Activated T-helper 1 cell treated with Interleukin-2 at 50 U/mL for 16 hours (primary cell): Measurements from ENCODE around the gene TPSB2.

Source experiments
- DNase-seq: peaks from one replicate; pipeline ENCODE4 v3.0.0-alpha.2; 2020; ENCODE audit warnings: low read depth

The TPSB2 gene

DNA sequence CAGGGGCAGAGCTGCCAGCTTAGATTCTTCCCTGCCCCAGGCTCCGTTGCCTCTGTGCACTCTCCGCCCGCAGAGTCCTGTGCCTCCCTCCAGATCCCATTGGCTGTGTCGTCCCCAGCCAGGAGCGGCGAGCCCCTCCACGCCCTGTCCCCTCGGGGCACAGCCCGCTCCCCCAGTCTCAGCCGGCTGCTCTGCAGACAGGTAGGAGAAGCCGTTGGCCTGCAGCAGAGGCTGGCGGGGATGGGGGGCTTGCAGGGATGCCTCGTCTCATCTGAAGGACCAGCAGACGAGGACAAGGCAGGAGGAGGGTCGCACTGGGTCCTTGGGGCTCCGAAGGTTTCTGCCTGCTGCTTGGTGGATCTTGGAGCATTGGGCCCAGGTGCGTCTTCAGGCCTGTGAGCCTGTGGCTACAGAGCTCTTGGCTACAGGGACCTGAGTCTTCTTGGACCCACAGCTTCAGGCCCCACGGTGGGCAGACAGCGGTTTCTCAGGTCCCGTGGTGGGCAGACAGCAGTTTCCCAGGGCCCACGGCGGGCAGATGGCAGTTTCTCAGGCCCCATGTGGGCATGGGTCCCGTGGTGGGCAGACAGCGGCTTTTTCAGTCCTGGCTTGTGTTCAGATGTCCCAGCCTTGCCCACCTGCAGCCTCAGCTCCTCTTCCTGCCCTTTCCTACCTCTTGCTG is 10.9 kb downstream of the TPSB2 start:
- DNase-seq = no peak

DNA sequence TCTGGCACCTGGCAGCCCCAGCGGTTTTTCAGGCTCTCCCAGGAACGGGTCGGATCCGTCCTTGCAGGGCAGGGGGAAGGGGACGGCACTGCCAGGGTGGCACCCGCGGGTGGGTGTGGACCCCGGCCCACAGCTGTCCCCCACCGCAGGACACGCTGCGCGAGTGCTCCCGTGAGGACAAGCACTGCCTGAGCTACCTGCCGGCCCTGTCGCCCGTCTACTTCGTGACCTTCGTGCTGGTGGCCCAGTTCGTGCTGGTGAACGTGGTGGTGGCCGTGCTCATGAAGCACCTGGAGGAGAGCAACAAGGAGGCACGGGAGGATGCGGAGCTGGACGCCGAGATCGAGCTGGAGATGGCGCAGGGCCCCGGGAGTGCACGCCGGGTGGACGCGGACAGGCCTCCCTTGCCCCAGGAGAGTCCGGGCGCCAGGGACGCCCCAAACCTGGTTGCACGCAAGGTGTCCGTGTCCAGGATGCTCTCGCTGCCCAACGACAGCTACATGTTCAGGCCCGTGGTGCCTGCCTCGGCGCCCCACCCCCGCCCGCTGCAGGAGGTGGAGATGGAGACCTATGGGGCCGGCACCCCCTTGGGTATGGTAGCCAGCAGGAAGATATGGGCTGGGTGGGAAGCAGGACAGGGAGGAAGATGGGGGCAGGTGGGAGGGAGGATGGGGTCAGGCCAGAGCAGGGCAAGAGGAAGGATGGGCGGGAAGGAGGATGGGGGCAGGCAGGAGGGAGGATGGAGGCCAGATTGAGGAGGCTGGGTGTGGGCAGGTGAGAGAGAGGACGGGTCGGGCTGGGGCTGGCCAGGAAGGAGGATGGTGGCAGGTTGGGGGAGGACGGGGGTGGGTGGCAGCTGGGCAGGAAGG is 11.7 kb downstream of the TPSB2 start:
- DNase-seq = no peak

DNA sequence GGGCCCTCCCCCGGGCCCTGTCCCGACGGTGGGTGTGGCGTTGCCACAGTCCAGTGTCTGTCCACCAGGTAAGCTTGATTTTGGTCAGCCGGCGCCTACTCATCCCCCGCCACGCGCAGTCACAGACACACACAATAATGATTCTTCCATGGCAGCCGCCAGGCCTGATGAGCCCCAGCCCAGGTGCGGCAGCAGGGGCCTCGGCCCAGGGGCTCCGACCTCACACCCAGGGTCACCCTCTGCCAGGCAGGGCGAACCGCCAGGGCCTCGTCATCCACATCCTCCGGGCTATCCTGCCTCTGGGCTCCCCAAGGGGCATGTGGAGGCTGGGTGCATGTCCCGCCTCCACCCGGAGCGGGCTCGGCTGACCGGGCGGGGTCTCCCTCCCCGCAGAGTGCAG is 12.5 kb downstream of the TPSB2 start:
- no peak for DNase-seq

DNA sequence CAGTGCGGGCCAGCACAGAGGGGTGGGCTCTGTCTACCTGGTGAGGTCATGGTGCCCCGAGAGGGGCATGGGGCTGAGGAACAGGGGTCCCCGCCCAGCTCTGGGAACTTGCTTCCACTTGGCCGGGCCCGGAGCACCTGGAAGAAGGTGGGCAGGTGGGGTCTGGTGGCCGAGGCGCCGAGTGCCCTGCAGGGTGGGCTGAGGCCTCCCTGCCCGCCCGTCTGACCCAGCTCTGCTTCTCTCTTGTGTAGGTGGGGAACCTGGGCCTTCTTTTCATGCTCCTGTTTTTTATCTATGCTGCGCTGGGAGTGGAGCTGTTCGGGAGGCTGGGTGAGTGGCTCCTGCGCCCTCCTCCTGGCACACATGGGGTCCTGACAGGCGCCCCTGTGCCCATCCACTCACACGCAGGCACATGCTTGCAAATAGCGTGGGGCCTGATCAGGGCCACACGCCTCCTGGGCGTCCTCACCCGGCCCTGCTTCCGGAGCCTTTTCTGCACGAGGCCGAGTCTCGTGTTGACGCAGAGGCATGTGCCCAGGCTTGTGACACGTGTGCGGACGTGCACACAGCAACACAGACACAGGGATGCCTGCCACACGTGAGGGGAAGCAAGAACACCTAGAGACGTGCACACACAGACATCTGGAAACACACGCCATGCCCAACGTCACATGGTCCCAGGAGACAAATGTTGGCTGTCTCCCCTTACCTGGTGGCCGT is 13.1 kb downstream of the TPSB2 start:
- no peak for DNase-seq

DNA sequence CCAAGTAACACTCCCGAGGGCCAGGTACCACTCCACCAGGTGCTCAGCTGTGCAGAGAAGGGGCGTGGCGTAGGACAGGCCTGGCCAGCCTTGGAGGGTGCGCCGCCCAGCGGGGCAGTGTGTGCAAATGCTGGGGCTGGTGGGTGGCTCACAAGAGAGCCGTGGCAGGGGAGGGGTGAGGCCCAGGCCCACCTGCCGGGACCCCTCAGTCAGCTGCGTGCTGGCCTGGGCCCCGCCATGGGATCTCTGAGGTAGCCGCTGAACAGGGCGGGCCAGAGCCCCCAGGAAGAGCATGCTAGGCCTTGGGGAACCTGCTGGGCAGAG is 13.7 kb downstream of the TPSB2 start:
- DNase-seq = no peak

DNA sequence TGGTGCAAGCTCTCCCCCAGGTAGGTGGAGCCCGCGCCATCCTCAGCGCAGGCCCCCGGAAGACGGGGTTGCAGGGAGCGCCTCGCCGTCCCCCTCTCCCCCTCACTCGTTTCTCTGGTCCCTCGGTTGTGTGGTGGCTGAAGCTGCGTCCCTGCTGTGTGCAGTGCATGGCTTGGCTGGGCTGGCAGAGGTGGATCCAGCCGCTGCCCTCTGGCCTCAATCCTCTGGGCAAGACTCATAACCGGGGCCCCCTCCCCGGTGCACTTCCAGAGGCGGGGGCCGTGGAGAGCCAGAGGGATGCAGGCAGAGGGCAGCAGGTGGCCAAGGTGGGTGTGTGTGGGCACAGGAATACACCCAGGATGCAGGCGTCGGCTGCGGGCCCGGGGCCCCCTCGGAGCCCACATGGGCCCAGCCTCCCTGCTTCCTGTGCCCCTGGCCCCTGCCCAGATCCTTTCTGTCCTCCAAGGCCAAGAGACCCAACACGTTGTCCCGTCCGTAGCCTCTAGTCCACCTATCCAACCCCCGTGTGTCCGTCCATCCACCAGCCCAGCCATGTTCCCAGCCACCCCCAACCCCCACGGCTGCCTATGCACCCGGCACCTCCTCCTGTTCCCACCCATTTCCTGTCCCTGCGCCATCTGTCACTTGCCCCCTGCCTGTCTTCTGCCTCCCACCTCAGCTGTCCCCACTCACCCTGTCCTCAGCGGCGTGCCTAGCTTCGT is 14.2 kb downstream of the TPSB2 start:
- no peak for DNase-seq

DNA sequence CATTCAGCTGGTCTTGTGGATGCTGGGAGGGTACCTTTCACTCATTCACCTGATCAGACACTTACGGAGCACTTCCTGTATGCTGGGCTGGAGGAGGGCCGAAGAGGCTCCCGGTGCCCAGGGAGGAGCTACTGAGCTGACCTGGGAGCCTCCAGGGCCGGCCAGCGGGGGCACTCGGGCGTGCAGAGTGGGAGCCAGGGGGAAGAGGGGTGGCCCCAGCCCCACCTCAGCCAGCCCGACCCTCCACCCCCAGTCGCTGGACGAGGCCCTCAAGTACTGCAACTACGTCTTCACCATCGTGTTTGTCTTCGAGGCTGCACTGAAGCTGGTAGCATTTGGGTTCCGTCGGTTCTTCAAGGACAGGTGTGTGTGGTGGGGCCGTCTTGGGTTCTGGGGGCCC is 15.3 kb downstream of the TPSB2 start:
- no peak for DNase-seq

DNA sequence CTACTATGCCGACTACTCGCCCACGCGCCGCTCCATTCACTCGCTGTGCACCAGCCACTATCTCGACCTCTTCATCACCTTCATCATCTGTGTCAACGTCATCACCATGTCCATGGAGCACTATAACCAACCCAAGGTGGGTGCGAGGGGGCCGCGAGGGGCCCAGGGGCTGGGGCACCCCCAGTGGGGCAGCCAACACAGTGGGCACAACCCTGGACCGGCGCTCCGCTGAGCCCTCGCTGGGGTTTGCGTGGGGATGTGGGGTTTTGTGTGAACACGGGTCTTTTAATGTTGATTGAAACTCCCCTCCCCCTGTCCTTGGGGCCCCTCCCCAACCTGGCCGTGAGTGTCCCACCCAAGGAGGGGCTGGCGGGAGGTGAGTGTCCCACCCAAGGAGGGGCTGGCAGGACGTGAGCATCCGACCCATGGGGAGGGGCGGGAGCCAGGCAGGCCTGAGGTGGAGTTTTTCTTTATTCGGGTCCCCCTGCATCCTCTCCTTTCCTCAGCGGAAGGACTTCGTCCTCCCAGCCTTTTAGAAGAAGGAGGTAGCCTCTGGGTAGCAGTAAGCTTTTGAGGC is 16.1 kb downstream of the TPSB2 start:
- no peak for DNase-seq

DNA sequence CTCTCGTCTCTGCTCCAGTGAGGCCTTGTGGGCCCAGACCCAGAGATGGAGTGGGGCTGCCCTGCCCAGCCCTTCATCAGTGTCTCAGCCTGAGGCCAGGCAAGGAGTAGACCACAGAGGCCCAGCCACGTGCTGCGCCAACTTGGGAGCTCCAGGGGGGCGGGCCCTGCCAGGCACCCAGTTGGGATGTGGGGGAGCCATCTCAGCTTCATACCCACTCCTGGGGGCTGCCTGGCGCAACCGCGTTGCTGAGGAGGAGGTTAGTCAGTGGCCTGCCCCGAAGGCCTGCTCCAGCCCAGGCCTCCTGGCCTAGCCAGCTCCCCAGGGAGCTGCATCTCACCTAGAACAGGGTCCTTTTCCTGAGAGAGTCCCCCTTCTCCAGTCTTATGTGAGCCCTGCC is 16.8 kb downstream of the TPSB2 start:
- no peak for DNase-seq

DNA sequence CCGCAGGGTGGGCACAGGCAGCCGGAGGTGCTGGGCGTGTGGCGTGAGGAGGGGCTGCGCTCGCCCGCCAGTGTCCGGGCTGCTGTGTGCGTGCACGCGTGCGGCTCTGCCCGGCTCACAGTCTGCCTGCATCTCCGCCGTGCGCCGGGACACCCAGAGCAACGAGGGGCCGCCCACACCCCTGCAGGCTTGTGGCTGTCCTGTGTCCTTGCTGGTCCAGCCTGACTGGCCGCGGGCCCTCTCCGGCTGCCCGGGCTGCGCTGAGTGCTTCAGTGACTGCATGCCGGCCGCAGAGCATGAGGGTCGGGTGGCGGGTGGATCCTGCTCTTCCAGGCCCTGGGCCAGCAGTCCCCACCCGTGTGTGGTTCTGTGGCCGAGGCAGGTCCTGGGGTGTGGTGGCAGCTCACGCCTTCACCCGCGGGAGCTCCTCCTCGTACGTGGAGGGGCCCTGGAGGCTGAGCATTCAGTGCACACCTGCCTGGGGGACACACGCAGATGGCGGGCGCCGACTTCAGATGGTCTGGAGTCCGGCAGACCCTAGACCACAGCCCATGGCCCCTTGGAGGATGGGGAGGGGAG is 17.3 kb downstream of the TPSB2 start:
- DNase-seq = no peak

DNA sequence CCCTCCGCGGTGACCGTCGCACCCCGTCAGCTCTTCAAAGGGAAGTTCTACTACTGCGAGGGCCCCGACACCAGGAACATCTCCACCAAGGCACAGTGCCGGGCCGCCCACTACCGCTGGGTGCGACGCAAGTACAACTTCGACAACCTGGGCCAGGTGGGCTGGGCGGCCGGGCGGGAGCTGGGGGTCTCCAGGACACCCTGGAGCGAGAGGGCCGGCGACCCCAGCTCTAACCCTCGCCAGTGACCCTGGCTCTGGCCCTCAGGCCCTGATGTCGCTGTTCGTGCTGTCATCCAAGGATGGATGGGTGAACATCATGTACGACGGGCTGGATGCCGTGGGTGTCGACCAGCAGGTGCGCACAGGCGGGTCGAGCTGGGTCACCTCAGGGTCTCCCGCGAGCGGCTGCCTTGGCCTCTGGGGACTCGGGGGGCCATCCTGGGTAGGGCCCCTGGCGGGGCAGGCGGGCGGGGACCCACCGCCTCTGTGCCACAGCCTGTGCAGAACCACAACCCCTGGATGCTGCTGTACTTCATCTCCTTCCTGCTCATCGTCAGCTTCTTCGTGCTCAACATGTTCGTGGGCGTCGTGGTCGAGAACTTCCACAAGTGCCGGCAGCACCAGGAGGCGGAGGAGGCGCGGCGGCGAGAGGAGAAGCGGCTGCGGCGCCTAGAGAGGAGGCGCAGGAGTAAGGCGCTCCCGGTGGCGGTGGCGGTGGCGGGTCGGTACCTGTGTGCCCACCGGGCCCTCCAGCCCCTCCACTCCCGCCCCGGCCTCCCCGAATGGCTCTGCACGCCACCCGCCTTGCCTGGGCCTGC is 18.3 kb downstream of the TPSB2 start:
- DNase-seq = no peak

DNA sequence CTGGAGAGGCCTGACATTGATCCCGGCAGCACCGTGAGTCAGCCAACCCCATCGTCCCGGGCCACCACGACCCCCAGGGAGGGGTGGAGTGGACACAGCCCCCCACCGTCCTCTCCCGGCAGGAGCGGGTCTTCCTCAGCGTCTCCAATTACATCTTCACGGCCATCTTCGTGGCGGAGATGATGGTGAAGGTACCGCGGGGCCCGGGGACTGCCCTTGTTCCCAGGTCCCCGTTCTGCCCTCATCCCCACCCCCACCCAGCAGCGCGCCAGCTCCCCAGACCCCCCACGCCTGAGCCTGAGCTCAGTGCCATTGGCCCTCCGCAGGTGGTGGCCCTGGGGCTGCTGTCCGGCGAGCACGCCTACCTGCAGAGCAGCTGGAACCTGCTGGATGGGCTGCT is 19.5 kb downstream of the TPSB2 start:
- no peak for DNase-seq

DNA sequence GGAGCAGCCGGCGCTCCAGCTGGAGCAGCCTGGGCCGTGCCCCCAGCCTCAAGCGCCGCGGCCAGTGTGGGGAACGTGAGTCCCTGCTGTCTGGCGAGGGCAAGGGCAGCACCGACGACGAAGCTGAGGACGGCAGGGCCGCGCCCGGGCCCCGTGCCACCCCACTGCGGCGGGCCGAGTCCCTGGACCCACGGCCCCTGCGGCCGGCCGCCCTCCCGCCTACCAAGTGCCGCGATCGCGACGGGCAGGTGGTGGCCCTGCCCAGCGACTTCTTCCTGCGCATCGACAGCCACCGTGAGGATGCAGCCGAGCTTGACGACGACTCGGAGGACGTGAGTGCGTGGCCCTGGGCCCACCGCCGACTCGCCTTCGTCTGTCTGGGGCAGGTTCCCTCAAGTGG is 20.9 kb downstream of the TPSB2 start:
- no peak for DNase-seq

DNA sequence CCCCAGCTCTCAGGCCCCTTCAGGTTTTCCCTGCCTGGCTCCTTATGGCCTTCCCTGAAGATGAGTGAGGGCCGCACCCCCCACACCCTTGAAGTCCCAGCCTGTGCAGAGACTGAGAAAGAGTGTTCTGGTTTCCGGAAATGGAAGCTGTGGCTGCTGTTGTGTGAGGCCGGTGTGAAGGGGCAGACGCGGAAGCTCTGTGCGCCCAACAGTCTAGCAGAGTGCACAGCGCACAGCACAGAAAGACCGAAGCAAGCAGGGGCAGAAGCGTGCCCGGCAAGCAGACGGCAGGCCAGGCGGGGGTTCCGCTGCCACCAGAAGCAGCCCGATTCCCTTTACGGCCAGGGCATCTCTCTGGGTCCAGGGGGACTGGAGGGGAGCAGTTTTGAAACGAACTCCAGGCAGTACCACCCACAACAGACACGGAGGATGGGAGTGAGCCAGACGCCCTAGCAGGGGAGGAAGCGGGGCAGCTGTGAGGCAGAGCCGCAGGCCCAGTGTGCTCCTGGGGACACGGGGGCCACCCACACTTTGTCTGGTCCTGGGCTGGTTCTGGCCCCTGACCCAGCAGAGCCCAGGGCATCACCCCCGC is 21.6 kb downstream of the TPSB2 start:
- DNase-seq = no peak

DNA sequence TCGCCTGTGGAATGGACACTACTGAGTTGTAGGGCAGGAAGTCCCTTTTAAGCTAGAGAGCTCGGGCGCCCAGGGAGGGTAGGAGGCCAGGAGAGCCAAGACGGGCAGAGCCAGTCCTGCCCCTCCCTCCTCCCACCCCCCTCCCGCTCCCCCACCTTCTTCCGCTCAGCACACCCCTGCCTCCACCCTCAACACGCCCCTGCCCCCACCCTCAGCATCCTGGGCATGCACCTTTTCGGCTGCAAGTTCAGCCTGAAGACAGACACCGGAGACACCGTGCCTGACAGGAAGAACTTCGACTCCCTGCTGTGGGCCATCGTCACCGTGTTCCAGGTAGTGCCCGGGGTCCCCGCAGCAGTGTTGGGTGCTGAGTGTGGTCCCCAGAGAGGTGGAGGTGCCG is 23.2 kb downstream of the TPSB2 start:
- DNase-seq = peak; percentile 13

DNA sequence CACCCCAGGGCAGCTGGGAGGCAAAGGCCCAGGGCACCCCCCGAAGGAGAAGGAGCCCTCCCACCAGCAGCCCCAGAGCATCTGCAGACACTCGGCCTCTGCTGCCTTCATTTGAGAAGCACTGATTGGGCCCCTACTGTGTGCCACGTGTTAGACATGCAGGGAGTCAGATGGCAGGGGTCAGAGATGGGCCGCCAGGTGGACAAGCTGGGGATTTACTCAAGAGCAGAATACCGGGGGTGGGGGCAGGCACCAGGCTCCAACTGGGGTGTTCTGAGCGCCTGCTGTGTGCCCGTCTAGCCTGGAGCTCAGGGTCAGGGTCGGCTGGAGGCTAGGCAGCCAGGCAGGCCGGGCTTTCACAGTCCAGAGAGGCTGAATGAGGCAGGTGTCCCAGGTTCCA is 23.7 kb downstream of the TPSB2 start:
- no peak for DNase-seq

DNA sequence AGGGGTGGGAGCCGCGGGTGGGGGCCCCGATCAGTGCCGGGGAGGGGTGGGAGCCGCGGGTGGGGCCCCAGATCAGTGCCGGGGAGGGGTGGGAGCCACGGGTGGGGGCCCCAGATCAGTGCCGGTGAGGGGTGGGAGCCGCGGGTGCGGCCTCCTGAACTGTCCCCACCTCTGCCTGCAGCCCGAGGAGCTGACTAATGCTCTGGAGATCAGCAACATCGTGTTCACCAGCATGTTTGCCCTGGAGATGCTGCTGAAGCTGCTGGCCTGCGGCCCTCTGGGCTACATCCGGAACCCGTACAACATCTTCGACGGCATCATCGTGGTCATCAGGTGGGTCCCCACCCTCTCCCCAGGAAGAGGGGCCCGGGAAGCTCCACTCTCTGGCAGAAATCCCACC is 25.1 kb downstream of the TPSB2 start:
- DNase-seq = no peak

DNA sequence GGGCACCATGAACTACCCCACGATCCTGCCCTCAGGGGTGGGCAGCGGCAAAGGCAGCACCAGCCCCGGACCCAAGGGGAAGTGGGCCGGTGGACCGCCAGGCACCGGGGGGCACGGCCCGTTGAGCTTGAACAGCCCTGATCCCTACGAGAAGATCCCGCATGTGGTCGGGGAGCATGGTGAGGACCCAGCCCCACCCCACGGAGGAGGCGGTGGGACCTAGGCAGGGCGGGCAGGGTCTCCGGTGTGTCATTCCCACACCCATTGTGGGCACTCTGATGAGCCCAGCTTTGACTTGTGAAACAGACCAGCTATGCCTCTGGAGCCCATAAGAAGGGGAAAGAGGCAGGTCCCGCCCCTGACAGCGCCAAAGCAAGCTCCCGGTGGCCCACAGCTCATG is 27.7 kb downstream of the TPSB2 start:
- DNase-seq = no peak

DNA sequence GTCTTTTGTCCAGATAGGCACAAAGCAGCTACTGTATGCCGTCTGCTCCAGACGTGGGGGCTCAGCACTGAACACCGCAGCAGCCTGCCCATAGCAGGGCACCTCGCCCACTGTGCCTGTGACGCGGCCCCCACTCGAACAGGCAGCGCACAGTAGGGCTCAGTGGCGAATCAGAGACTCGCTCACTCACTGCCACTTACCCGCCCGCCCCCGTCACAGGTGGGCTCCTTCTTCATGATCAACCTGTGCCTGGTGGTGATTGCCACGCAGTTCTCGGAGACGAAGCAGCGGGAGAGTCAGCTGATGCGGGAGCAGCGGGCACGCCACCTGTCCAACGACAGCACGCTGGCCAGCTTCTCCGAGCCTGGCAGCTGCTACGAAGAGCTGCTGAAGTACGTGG is 28.5 kb downstream of the TPSB2 start:
- no peak for DNase-seq

DNA sequence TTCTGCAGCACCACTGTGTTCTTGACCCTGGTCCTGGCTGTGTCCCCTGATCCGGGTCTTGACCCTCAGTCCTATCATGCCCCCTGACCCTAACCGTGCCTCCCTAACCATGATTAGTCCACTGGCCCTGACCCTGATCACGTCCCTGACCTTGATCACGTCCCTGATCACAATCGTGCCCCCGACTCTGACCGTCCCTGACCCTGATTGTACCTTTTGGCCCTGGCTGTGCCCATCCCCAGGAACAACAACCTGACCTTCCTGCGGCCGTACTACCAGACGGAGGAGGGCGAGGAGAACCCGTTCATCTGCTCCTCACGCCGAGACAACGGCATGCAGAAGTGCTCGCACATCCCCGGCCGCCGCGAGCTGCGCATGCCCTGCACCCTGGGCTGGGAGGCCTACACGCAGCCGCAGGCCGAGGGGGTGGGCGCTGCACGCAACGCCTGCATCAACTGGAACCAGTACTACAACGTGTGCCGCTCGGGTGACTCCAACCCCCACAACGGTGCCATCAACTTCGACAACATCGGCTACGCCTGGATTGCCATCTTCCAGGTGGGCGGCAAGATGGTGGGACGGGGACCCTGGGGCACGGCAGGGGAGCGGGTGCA is 29.9 kb downstream of the TPSB2 start:
- no peak for DNase-seq
